OCI-M2 (cell line): ENCODE measurements around the gene MAN2A2.

Source experiments
- DNase-seq: peaks from one replicate; lab custom pipeline; 2025; ENCODE audit not compliant: unreplicated experiment; lab: John Stamatoyannopoulos, UW

MAN2A2 gene

GRCh38 chr15:90959028-90959595 is 56.0 kb downstream of the MAN2A2 start:
- DNase-seq, result no peak

GRCh38 chr15:90959894-90960293 is 56.8 kb downstream of the MAN2A2 start:
- no peak for DNase-seq

- no peak for DNase-seq
These were observed 57.4 kb downstream of the MAN2A2 start for GRCh38 chr15:90960298-90961091.

GRCh38 chr15:90962021-90962420 is 58.9 kb downstream of the MAN2A2 start:
- DNase-seq, result no peak

GRCh38 chr15:90966262-90966661 is 63.2 kb downstream of the MAN2A2 start:
- DNase-seq, result no peak

GRCh38 chr15:90967206-90967605 is 64.1 kb downstream of the MAN2A2 start:
- DNase-seq, result no peak

GRCh38 chr15:90968434-90968833 is 65.3 kb downstream of the MAN2A2 start:
- no peak for DNase-seq

GRCh38 chr15:90970274-90970673 is 67.2 kb downstream of the MAN2A2 start:
- DNase-seq, result no peak

- DNase-seq, result no peak
These were observed 69.0 kb downstream of the MAN2A2 start for GRCh38 chr15:90972133-90972532.
